ENCODE results near the gene GALNT18. TPM values are rescaled to one million over a fixed set of nuclear protein-coding genes. Genes with fewer than 3 reads are reported as not detected.
"Not testable (repeated sequence)": the region's sequence is repeated elsewhere in the genome, so short reads cannot be mapped to it uniquely, and the experiment has no call there.

Gene GALNT18
- total and polyA plus RNA-seq, 4 donors: 17.7 to 109 (median 63.7) TPM

DNA sequence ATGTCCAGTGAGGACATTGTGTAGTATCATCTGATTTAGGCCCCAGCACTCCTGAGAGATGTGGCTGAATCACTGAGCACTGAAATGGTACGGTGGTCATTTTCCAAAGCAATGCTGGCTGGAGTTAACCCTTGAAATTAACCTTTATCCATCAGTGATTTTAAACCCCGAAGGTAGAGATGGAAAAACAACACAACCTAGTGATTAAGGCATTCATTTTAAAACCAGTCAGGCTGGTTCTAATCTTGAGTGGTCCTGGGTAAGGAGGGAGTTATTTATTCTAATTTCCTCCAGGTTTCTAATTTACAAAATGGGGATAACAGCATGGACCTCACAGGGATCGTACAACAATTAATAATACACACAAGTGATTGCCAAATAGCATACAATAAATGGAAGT lies 262.2 kb downstream of the GALNT18 start:
- no peaks in the 10 kb centered on the region for H3K27me3 ChIP-seq (ENCODE audit: control insufficient read depth in 3 of 3, insufficient read depth in 3 of 3, low read length in 2 of 3)
- DNase-seq (peak in 1 of 3 donors; percentile 52), ATAC-seq (ENCODE audit: insufficient read depth, low FRiP score) (no peak)
- no peak overlapping the region for H3K9ac ChIP-seq (ENCODE audit: insufficient read depth in 1 of 2, low read length in 2 of 2)
- no peaks in the 10 kb centered on the region for H3K36me3 ChIP-seq (ENCODE audit: control insufficient read depth in 4 of 4, insufficient read depth in 4 of 4, low read length in 4 of 4)
- H3K9me3 ChIP-seq (ENCODE audit: control insufficient read depth in 4 of 4, insufficient read depth in 3 of 4, low read length in 3 of 4): no peaks in the 10 kb centered on the region
- H3K27ac ChIP-seq (ENCODE audit: low read depth in 1 of 2, low read length in 1 of 2): no peak overlapping the region
- H3K4me1 ChIP-seq (ENCODE audit: control insufficient read depth in 5 of 5, insufficient read depth in 5 of 5, low read length in 5 of 5): peaks cover 0 to 9% (median 0%) of the 10 kb centered on the region in 5 donors
- no peak overlapping the region for H3K4me3 ChIP-seq
- 60 to 79% methylated on average over 3 of the region's 3 CpGs for WGBS, 2 donors
- TF ChIP-seq, protein P1, sequence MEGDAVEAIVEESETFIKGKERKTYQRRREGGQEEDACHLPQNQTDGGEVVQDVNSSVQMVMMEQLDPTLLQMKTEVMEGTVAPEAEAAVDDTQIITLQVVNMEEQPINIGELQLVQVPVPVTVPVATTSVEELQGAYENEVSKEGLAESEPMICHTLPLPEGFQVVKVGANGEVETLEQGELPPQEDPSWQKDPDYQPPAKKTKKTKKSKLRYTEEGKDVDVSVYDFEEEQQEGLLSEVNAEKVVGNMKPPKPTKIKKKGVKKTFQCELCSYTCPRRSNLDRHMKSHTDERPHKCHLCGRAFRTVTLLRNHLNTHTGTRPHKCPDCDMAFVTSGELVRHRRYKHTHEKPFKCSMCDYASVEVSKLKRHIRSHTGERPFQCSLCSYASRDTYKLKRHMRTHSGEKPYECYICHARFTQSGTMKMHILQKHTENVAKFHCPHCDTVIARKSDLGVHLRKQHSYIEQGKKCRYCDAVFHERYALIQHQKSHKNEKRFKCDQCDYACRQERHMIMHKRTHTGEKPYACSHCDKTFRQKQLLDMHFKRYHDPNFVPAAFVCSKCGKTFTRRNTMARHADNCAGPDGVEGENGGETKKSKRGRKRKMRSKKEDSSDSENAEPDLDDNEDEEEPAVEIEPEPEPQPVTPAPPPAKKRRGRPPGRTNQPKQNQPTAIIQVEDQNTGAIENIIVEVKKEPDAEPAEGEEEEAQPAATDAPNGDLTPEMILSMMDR (IDR thresholded peaks at IDR 0.05; ENCODE audit: control extremely low read depth, extremely low read depth): no peak

DNA sequence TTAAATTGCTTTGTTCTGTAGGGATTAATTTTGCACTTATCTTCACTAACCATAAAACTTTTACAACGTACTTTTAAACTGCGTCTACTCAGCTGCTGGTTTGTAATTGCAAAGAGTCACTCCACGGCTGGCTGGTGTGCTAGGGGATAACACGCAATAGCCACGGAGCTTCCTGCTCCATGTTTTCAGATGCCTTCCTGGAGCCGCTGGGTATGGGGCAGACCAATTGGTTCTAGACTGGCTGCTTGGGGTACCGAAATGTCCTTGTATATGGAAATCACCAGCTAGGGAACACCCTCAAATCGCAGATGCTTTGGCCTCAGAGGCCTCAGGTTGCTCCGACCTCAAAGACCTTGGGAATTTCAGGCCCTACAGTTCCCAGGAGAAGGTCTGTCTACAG lies 265.0 kb downstream of the GALNT18 start:
- no peaks in the 10 kb centered on the region for H3K36me3 ChIP-seq (ENCODE audit: control insufficient read depth in 4 of 4, insufficient read depth in 4 of 4, low read length in 4 of 4)
- H3K4me1 ChIP-seq (ENCODE audit: control insufficient read depth in 5 of 5, insufficient read depth in 5 of 5, low read length in 5 of 5): peaks cover 0 to 9% (median 0%) of the 10 kb centered on the region in 5 donors
- DNase-seq: no peak
- TF ChIP-seq, protein P1 (IDR thresholded peaks at IDR 0.05; ENCODE audit: control extremely low read depth, extremely low read depth): no peak
- H3K9ac ChIP-seq (ENCODE audit: insufficient read depth in 1 of 2, low read length in 2 of 2): no peak overlapping the region
- 95 to 96% methylated on average over 9 of the region's 9 CpGs for WGBS, 2 donors
- H3K9me3 ChIP-seq (ENCODE audit: control insufficient read depth in 4 of 4, insufficient read depth in 3 of 4, low read length in 3 of 4): no peaks in the 10 kb centered on the region
- H3K27me3 ChIP-seq (ENCODE audit: control insufficient read depth in 3 of 3, insufficient read depth in 3 of 3, low read length in 2 of 3): no peaks in the 10 kb centered on the region
- no peak for ATAC-seq (ENCODE audit: insufficient read depth, low FRiP score)
- no peak overlapping the region for H3K27ac ChIP-seq (ENCODE audit: low read depth in 1 of 2, low read length in 1 of 2)
- no peak overlapping the region for H3K4me3 ChIP-seq

DNA sequence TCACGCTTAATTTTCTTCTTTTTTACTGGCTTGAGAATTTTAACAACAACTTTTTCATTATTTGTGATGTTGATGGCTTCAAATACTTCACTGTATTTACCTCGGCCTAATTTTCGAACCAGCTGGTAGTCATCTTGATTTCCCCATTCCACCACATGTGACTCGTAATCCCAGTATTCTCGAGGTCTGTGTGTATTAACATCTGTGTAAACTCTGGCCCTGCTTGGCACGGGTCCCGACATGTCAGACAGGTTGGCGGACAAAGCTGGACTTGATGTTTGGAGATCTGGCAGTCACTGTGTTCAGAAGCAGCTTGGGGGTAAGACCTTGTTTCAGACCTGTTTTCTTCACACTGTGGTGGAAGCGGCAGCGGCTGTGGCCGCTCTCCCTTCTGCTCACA lies 268.9 kb downstream of the GALNT18 start, which contains the start of gene CSNK2A3:
Gene CSNK2A3 (minus strand): TSS at position 373 of the 400 bp plus-strand sequence. CDS start 131 bp downstream, at position 242.
- peaks cover 5 to 29% (median 20%) of the 10 kb centered on the region in 5 donors for H3K4me1 ChIP-seq (ENCODE audit: control insufficient read depth in 5 of 5, insufficient read depth in 5 of 5, low read length in 5 of 5)
- not testable (repeated sequence) for H3K27me3 ChIP-seq (ENCODE audit: control insufficient read depth in 3 of 3, insufficient read depth in 3 of 3, low read length in 2 of 3); H3K36me3 ChIP-seq (ENCODE audit: control insufficient read depth in 4 of 4, insufficient read depth in 4 of 4, low read length in 4 of 4); H3K9me3 ChIP-seq (ENCODE audit: control insufficient read depth in 4 of 4, insufficient read depth in 3 of 4, low read length in 3 of 4); H3K4me3 ChIP-seq; H3K27ac ChIP-seq (ENCODE audit: low read depth in 1 of 2, low read length in 1 of 2); H3K9ac ChIP-seq (ENCODE audit: insufficient read depth in 1 of 2, low read length in 2 of 2); ATAC-seq (ENCODE audit: insufficient read depth, low FRiP score)
- WGBS, 2 donors: 83 to 88% methylated on average over 9 to 11 of the region's 11 CpGs
- peak in 1 of 3 donors; percentile 37 for DNase-seq

DNA sequence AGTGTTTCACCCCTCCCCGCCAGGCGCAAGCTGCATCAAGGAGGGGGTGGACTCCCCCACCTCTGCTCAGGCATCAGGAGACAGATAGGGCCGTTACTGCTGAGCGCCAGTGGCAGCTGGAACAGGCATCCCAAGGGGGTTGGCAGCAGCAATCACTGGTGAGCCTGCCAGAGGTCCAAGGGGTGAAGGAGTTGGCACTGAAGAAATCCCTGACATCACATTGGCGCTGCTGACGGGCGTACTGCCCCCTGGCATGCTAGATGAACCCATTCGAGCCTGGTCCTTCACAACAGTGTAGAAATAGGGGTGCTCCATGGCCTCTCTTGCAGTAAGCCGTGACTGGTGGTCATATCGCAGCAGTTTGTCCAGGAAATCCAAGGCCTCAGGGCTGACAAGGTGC lies 270.0 kb downstream of the GALNT18 start:
- H3K27me3 ChIP-seq (ENCODE audit: control insufficient read depth in 3 of 3, insufficient read depth in 3 of 3, low read length in 2 of 3): not testable (repeated sequence)

More for the DNA sequence above, 270.0 kb downstream of the GALNT18 start:
- H3K4me3 ChIP-seq; H3K9me3 ChIP-seq (ENCODE audit: control insufficient read depth in 4 of 4, insufficient read depth in 3 of 4, low read length in 3 of 4); H3K36me3 ChIP-seq (ENCODE audit: control insufficient read depth in 4 of 4, insufficient read depth in 4 of 4, low read length in 4 of 4); H3K9ac ChIP-seq (ENCODE audit: insufficient read depth in 1 of 2, low read length in 2 of 2); H3K27ac ChIP-seq (ENCODE audit: low read depth in 1 of 2, low read length in 1 of 2); DNase-seq; ATAC-seq (ENCODE audit: insufficient read depth, low FRiP score): not testable (repeated sequence)
- H3K4me1 ChIP-seq (ENCODE audit: control insufficient read depth in 5 of 5, insufficient read depth in 5 of 5, low read length in 5 of 5): peaks cover 5 to 39% (median 20%) of the 10 kb centered on the region in 5 donors
- 81 to 84% methylated on average over 8 of the region's 10 CpGs for WGBS, 2 donors
